Gastroesophageal sphincter (tissue), 3 donors: Measurements from ENCODE around the gene TMEM191C.
"Not testable (repeated sequence)": the region's sequence is repeated elsewhere in the genome, so short reads cannot be mapped to it uniquely, and the experiment has no call there.

ENCODE experiments used
- CTCF ChIP-seq, 4 experiments: fragments of 200-600 bp in 2 of 4; fragments of 450-650 bp in 2 of 4; sonication (generic) in 1 of 4; IDR thresholded peaks; one replicate each; pipeline ENCODE4 v1.5.1; 2017 to 2019; ENCODE audit warnings: antibody characterized with exemption in 4 of 4, mild to moderate bottlenecking in 2 of 4, moderate library complexity in 2 of 4
- POLR2A ChIP-seq, 2 donors: fragments of 450-650 bp; IDR thresholded peaks; one replicate each; pipeline ENCODE4 v1.6.1; 2017; ENCODE audit warnings: antibody characterized with exemption in 2 of 2, mild to moderate bottlenecking in 2 of 2, moderate library complexity in 1 of 2
- POLR2AphosphoS5 ChIP-seq: sonication (generic); formaldehyde crosslinking; IDR thresholded peaks from one replicate; pipeline ENCODE4 v1.6.1; 2017; ENCODE audit warnings: antibody characterized with exemption

GRCh38 chr22:21442123-21442522, 25.1 kb upstream of the TMEM191C start:
- TF ChIP-seq POLR2A (IDR thresholded peaks at IDR 0.05); CTCF (IDR thresholded peaks at IDR 0.05); POLR2AphosphoS5: not testable (repeated sequence)
